ENCODE data around the gene PSMB5. TPM values are rescaled to one million over a fixed set of nuclear protein-coding genes. Genes with fewer than 3 reads are reported as not detected.
A peak's percentile ranks its signal among the peaks of the same experiment; 100 is the strongest.

PSMB5 gene
- total and polyA plus RNA-seq, 2 of the 13 experiments (the other 11 are each of a cell fraction or from before 2014, with no cell fraction given), result 705 to 871 TPM

DNA sequence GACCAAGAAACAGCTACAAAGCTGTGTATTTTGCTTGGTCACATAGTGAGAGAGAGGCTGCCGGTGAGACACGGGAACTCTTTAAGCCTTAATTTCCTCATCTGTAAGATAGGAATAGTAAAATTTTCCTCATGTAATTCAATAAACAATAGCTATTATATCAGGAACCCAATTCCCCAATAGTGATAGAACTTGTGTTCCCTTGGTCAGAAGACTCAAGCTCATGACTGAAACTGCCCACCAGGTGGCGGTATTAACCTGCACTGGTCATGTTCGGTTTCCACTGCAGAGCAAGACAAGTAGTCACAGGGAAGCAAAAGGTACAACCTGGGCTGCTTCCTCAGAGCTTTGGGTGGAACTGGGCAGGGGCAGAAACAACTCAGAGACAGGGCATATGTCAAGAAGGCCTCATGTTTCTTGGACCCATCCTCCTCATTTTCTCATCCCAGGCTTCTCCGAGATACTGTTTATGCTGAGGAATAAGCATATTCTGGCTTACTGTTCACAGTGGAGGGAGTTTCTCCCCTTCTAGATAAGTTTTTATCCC lies 48.1 kb downstream of the PSMB5 start (continued):
- TF ChIP-seq SRSF1 (optimal IDR thresholded peaks at IDR 0.05; ENCODE audit: low read depth, low read length), result no peak
- peak; percentile 65; the same call in 1 of the 2 replicates for TF ChIP-seq ZNF331 (CRISPR knock-in tag; IDR thresholded peaks at IDR 0.05)
- TF ChIP-seq ZNF766 (CRISPR knock-in tag; IDR thresholded peaks at IDR 0.05; ENCODE audit: borderline replicate concordance), result no peak
- TF ChIP-seq HNRNPK (IDR thresholded peaks at IDR 0.05; ENCODE audit: low read depth, low read length, poor library complexity, severe bottlenecking), result no peak
- peak; percentile 55; the same call in 1 of the 2 replicates for TF ChIP-seq NCOA2 (CRISPR knock-in tag; IDR thresholded peaks at IDR 0.05)
- TF ChIP-seq SAFB2 (CRISPR knock-in tag; IDR thresholded peaks at IDR 0.05; ENCODE audit: borderline replicate concordance, low read depth), result no peak
- TF ChIP-seq ZC3H13 (CRISPR knock-in tag; IDR thresholded peaks at IDR 0.05), result no peak
- no peak for TF ChIP-seq NR2F2 (IDR thresholded peaks at IDR 0.05; ENCODE audit: borderline replicate concordance, low read depth)
- TF ChIP-seq NFKB2 (CRISPR knock-in tag; IDR thresholded peaks at IDR 0.05; ENCODE audit: borderline replicate concordance), result no peak
- TF ChIP-seq PHF5A (CRISPR knock-in tag; IDR thresholded peaks at IDR 0.05; ENCODE audit: low read depth, unreplicated experiment), result peak; percentile 87
- TF ChIP-seq HNRNPLL (IDR thresholded peaks at IDR 0.05; ENCODE audit: low read depth, low read length, poor library complexity, severe bottlenecking), result no peak
- TF ChIP-seq, protein P1, sequence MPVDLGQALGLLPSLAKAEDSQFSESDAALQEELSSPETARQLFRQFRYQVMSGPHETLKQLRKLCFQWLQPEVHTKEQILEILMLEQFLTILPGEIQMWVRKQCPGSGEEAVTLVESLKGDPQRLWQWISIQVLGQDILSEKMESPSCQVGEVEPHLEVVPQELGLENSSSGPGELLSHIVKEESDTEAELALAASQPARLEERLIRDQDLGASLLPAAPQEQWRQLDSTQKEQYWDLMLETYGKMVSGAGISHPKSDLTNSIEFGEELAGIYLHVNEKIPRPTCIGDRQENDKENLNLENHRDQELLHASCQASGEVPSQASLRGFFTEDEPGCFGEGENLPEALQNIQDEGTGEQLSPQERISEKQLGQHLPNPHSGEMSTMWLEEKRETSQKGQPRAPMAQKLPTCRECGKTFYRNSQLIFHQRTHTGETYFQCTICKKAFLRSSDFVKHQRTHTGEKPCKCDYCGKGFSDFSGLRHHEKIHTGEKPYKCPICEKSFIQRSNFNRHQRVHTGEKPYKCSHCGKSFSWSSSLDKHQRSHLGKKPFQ (CRISPR knock-in tag; IDR thresholded peaks at IDR 0.05; ENCODE audit: insufficient replicate concordance), result no peak
- TF ChIP-seq, protein P2, sequence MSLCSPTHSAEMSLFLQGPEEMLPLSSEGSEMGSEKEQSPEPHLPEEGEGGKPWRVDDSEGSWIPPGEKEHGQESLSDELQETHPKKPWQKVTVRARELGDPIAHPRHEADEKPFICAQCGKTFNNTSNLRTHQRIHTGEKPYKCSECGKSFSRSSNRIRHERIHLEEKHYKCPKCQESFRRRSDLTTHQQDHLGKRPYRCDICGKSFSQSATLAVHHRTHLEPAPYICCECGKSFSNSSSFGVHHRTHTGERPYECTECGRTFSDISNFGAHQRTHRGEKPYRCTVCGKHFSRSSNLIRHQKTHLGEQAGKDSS (CRISPR knock-in tag; IDR thresholded peaks at IDR 0.05; ENCODE audit: borderline replicate concordance, low read depth), result peak; percentile 56
- no peak for TF ChIP-seq NFE2 (CRISPR knock-in tag; IDR thresholded peaks at IDR 0.05)
- TF ChIP-seq ZKSCAN5 (CRISPR knock-in tag; IDR thresholded peaks at IDR 0.05), result no peak
- TF ChIP-seq, protein P3, sequence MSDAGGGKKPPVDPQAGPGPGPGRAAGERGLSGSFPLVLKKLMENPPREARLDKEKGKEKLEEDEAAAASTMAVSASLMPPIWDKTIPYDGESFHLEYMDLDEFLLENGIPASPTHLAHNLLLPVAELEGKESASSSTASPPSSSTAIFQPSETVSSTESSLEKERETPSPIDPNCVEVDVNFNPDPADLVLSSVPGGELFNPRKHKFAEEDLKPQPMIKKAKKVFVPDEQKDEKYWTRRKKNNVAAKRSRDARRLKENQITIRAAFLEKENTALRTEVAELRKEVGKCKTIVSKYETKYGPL (CRISPR knock-in tag; IDR thresholded peaks at IDR 0.05), result no peak
- TF ChIP-seq, protein P4, sequence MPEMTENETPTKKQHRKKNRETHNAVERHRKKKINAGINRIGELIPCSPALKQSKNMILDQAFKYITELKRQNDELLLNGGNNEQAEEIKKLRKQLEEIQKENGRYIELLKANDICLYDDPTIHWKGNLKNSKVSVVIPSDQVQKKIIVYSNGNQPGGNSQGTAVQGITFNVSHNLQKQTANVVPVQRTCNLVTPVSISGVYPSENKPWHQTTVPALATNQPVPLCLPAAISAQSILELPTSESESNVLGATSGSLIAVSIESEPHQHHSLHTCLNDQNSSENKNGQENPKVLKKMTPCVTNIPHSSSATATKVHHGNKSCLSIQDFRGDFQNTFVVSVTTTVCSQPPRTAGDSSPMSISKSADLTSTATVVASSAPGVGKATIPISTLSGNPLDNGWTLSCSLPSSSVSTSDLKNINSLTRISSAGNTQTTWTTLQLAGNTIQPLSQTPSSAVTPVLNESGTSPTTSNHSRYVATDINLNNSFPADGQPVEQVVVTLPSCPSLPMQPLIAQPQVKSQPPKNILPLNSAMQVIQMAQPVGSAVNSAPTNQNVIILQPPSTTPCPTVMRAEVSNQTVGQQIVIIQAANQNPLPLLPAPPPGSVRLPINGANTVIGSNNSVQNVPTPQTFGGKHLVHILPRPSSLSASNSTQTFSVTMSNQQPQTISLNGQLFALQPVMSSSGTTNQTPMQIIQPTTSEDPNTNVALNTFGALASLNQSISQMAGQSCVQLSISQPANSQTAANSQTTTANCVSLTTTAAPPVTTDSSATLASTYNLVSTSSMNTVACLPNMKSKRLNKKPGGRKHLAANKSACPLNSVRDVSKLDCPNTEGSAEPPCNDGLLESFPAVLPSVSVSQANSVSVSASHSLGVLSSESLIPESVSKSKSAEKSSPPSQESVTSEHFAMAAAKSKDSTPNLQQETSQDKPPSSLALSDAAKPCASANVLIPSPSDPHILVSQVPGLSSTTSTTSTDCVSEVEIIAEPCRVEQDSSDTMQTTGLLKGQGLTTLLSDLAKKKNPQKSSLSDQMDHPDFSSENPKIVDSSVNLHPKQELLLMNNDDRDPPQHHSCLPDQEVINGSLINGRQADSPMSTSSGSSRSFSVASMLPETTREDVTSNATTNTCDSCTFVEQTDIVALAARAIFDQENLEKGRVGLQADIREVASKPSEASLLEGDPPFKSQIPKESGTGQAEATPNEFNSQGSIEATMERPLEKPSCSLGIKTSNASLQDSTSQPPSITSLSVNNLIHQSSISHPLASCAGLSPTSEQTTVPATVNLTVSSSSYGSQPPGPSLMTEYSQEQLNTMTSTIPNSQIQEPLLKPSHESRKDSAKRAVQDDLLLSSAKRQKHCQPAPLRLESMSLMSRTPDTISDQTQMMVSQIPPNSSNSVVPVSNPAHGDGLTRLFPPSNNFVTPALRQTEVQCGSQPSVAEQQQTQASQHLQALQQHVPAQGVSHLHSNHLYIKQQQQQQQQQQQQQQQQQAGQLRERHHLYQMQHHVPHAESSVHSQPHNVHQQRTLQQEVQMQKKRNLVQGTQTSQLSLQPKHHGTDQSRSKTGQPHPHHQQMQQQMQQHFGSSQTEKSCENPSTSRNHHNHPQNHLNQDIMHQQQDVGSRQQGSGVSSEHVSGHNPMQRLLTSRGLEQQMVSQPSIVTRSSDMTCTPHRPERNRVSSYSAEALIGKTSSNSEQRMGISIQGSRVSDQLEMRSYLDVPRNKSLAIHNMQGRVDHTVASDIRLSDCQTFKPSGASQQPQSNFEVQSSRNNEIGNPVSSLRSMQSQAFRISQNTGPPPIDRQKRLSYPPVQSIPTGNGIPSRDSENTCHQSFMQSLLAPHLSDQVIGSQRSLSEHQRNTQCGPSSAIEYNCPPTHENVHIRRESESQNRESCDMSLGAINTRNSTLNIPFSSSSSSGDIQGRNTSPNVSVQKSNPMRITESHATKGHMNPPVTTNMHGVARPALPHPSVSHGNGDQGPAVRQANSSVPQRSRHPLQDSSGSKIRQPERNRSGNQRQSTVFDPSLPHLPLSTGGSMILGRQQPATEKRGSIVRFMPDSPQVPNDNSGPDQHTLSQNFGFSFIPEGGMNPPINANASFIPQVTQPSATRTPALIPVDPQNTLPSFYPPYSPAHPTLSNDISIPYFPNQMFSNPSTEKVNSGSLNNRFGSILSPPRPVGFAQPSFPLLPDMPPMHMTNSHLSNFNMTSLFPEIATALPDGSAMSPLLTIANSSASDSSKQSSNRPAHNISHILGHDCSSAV (CRISPR knock-in tag; IDR thresholded peaks at IDR 0.05; ENCODE audit: borderline replicate concordance), result 0 out of 2 replicates have a peak, but pooled peaks have one; percentile 43
- TF ChIP-seq ISL2 (CRISPR knock-in tag; IDR thresholded peaks at IDR 0.05), result no peak
- no peak for TF ChIP-seq MLLT10 (CRISPR knock-in tag; IDR thresholded peaks at IDR 0.05)
